Left colon (tissue), 2 donors: Measurements from ENCODE around the gene CTCFL. TPM values are rescaled to one million over a fixed set of nuclear protein-coding genes. Genes with fewer than 3 reads are reported as not detected.

ENCODE experiments used
- ATAC-seq: fragments of 200-7000 bp; cut with Tn5 transposase; one replicate; pipeline ENCODE4 v1.9.1; 2020; ENCODE audit warnings: mild to moderate bottlenecking, moderate library complexity
- DNase-seq, 2 donors: peaks; one replicate each; pipeline ENCODE4 v3.0.0-alpha.2; 2020
- intact Hi-C, 2 donors: fragments of 100-400 bp; cut with DNase I in 1 of 2; cut with micrococcal nuclease in 1 of 2; formaldehyde crosslinking; loops; one replicate each; pipeline versions ENCODE4 v1.11.2 to v1.14.0; 2022; cut with DNase I, micrococcal nuclease
- long read RNA-seq: library from polyadenylated mRNA; unstranded; transcript quantifications from one replicate; pipeline ENCODE4 v2.0.0, GENCODE V29; 2021
- total RNA-seq, 2 donors: library from RNA; stranded (reverse); fragmentation: NEBNext Ultra II Directional; extraction: Animal tissue kit (Norgen Biotek cat#: 25700); gene quantifications; one replicate each; pipeline ENCODE4 v1.2.1, GENCODE V29; 2021
- donor health status: DM: no; HTN: no; CAD: no.
- donor health status: DM: yes; HTN: yes; CAD: no.

CTCFL gene
- not detected for total RNA-seq
- long read RNA-seq: 0 reads

- intact Hi-C loops: no loop called here
- DNase-seq: no peak
- no peak for ATAC-seq
Observed at GRCh38 chr20:57524511-57525176, at the start of gene CTCFL. Gene CTCFL, minus strand, starts transcription at chr20:57525140. Its CDS starts 935 bp downstream, at chr20:57524205.

DNA sequence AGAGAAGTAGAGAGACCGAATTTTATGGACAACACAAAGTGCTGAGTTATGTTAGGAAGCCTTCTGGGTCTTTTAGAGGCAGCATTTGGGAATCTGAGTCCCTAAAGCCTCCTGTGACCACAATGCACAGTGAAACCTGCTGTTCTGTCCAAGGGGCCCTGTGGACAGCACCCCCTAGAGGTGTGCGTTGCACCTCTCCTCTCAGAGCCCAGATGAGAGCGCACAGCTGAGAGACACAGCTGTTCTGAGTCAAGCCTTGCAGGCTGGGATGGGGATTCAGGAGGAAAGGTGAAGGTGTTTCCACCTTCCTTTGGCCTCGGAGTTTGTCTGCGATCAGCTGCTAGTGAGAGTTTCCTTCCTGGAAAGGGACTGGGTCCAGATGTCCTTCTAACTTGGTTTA is 49.0 kb upstream of the CTCFL start:
- no peak for DNase-seq
- intact Hi-C loops: no loop called here

GRCh38 chr20:57573242-57573641 is 48.3 kb upstream of the CTCFL start:
- no peak for ATAC-seq
- DNase-seq: no peak
- intact Hi-C loops: no loop called here

More for the DNA sequence above, 49.0 kb upstream of the CTCFL start:
- ATAC-seq: no peak

DNA sequence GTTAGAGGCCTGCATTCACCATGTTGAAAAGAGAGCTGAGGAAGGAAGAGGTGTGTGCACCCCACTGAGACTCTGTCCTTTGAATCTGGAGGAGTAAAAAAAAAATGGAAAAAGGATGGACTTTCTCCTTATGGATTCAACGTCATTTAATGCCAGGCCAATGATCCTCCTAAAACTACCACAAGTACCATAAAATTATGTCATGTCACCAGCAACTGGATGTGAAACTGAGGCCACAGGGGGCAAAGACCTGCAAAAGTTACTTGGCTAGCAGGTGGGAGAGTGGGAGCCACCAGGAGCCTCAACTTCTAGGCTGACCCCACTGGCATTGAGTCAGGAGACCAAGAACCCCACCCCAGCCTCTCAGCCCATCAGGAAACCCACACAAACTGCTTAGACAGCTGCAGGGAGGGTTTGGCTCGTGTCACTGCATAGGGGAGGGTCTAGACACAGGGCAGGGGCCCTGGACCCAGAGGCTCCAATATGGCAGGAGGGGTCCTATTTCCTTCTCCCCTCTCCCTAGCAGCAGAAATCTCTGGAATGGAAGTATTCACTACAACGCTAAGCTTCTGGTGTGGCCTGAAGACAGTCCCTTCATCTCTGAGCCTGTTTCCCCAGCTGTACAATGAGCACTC is 47.0 kb upstream of the CTCFL start:
- intact Hi-C loops: no loop called here
- no peak for DNase-seq
- peak; percentile 32 for ATAC-seq

GRCh38 chr20:57570920-57571319 is 46.0 kb upstream of the CTCFL start:
- ATAC-seq (no peak), DNase-seq (no peak)
- intact Hi-C loops: no loop called here

GRCh38 chr20:57570145-57570850 is 45.4 kb upstream of the CTCFL start:
- ATAC-seq: peak; percentile 6
- intact Hi-C loops: no loop called here
- DNase-seq: no peak

DNA sequence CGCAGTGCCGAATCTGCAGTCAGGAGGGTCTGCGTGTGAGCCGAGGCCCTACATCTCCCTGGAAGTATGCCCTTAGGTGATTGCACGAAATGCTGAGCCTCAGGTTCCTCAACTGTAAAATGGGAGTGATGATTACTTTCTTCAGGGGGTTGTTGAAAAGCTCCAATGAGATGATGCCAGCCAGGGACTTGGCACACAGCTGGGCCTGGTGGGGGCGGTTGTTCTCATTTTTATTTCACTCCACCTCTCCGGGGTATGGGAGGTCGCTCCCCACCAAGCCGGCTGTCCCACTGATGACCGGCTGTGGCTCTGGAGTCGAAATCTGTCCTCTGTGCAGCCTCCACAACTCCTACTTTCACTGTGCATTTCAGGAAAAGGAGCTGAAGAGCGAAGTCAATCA is 44.0 kb upstream of the CTCFL start:
- intact Hi-C loops: no loop called here
- DNase-seq: no peak
- ATAC-seq: no peak

DNA sequence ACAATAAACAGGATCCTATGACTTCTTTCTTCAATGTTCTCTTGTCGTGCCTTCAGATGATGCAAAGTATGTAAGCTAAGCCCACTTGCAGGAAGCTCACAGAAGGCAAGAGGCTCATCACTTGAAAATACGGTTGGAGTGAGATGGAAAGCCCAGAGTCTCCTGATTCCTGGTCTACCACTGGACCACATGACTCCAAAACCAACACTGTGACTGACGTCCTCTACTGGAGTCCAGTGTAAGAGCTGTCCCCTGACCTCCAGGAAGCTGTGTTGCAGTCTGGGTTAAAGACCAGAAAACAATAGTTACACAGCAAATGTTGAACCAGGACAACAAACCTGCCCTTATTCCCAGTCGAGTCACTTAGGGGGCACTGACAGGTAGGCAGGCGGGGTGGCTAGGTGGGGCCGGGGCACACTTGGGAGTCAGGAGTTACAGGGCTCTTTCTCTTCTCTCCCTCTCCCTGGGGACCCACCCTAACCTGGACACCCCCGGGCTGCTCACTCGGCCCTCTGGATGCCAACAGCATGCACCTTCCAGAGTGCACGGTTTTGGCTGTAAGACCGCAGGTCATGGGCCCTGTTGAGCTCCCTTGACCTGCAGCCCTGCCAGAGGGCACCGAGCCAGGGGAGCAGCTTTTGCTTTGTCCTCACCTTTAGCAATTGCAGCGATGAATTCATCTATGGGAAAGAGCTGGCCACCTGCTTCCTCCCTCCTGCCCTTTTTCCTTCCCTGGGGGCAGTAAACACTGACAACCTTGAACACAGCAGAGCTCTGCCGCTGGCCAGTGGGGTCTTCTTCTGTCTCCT is 43.4 kb upstream of the CTCFL start:
- DNase-seq (no peak), ATAC-seq (peak; percentile 18)
- intact Hi-C loops: no loop called here

DNA sequence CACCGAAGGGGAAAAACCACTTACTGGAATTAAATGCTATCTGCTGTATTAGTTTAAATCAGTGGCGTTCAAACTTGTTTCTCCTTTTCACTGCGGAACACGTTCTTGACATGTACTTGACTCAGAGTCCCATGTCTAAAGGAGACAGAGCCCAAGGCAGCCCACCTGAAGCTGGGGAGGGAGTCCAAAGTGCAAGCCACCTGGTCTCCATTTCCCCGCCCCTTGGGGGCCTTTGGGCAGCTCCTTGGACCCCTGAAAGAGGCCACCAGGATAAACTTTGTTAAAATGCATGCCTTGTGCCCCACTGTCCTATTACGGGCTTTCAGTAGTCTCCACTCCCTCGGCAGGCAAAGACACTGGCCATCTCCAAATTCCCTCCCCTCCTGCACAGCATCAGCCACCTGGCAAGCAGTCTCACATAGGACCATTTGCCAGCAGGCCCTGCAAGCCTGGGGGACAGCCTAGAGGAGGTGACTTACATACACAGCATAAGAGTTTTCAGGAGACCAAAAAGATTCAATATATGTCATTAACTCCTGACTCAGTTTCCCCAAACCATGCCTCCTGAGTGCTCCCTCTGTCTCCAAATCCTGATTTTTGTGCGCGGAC is 42.6 kb upstream of the CTCFL start:
- peak in 1 of 2 donors; percentile 69 for DNase-seq
- intact Hi-C loops: no loop called here
- ATAC-seq: peak; percentile 12

- peak; percentile 37 for ATAC-seq
- intact Hi-C loops: no loop called here
- DNase-seq: no peak
Observed at GRCh38 chr20:57566803-57567459, 42.0 kb upstream of the CTCFL start.

DNA sequence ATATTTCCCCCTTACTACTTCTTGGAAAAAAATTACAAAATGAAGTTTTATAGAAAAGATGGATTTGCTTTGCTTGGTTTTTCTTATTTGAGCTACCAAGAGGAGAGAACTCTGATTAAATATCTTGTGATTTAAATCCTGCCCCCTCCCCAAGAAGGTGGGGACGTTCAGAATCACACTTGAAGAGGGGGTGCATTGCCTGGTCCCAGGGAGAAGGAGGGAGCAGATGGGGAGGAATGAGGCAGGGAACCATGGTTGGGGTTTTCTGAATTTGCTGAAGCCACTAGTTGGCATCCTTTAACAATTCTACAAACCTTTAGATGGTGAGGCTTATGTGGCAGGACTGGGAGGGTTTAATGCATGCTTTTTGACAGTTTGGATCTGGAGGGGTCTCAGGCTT is 41.5 kb upstream of the CTCFL start:
- intact Hi-C loops: no loop called here
- ATAC-seq (no peak), DNase-seq (no peak)

DNA sequence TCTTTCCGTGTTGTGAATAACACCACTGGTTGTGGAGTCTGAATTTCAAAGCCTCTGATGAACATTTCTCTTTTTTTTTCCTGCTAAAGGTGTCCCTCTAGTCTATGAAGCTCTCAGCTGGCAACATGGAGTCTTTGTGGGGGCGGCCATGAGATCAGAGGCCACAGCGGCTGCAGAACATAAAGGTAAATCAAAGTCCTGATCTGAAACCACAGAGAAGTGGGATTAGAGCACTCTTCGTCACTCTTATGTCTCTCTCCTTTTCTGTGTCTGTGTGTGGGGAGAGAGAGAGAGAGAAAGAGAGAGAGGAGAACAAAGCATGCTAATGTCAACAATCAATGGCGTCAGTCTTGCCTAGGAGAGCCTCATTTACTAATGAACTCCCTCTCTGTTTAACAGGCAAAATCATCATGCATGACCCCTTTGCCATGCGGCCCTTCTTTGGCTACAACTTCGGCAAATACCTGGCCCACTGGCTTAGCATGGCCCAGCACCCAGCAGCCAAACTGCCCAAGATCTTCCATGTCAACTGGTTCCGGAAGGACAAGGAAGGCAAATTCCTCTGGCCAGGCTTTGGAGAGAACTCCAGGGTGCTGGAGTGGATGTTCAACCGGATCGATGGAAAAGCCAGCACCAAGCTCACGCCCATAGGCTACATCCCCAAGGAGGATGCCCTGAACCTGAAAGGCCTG is 40.2 kb upstream of the CTCFL start:
- intact Hi-C loops: no loop called here
- no peak for DNase-seq
- no peak for ATAC-seq

DNA sequence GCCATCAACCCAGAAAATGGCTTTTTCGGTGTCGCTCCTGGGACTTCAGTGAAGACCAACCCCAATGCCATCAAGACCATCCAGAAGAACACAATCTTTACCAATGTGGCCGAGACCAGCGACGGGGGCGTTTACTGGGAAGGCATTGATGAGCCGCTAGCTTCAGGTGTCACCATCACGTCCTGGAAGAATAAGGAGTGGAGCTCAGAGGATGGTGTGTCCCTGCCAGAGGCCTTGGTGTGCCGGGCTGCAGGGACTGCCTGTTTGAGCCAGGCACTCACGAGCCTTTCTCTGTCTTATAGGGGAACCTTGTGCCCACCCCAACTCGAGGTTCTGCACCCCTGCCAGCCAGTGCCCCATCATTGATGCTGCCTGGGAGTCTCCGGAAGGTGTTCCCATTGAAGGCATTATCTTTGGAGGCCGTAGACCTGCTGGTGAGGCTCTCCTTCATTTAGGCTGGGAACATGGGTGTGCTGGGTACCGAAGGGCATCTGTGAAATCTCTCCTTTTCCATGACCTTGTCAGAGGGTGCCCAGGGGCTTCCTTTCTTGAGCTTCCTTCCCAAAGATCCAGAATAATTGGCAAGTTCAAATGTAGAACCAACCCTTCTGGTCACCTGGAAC is 39.4 kb upstream of the CTCFL start:
- ATAC-seq: no peak
- intact Hi-C loops: no loop called here
- no peak for DNase-seq

GRCh38 chr20:57563522-57563921 is 38.6 kb upstream of the CTCFL start:
- intact Hi-C loops: no loop called here
- no peak for ATAC-seq
- DNase-seq: no peak

DNA sequence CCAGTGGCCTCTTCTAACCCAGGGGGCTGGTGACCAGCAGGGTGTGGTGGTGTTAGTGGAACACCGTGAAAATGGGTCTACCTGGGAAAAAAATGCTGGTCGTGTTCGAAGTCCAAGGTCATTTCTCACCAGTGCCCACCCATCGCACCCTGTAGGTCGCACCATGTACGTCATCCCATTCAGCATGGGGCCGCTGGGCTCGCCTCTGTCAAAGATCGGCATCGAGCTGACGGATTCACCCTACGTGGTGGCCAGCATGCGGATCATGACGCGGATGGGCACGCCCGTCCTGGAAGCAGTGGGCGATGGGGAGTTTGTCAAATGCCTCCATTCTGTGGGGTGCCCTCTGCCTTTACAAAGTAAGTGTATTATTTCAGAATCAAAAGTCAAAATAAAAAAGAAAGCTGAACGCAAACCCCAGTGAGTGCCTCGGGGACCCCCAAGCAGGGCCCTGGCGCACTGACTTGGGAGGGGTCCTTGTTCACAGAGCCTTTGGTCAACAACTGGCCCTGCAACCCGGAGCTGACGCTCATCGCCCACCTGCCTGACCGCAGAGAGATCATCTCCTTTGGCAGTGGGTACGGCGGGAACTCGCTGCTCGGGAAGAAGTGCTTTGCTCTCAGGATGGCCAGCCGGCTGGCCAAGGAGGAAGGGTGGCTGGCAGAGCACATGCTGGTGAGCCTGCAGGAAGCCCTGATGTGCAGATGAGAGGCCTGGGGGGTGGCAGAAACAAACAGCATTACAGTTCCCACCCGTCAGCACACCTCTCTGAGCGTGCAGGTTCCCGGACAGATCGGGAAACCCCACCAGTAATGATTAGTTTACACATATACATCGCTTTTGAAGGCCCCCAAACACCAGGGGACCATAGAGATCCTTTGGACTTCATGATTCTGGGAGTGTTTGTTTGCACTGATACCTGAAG is 37.9 kb upstream of the CTCFL start:
- intact Hi-C loops: no loop called here
- DNase-seq: peak in 1 of 2 donors; percentile 33
- ATAC-seq: no peak
